HG03159 (cell line): ENCODE measurements around the gene TCF7.

ENCODE experiments used
- ATAC-seq: cut with Tn5 transposase; IDR thresholded peaks from one replicate; pipeline ENCODE4 v1.9.1; 2021; ENCODE audit warnings: mild to moderate bottlenecking, moderate library complexity; ENCODE audit not compliant: unreplicated experiment

TCF7 gene

GRCh38 chr5:134088994-134089560 lies 25.4 kb upstream of the TCF7 start:
- no peak for ATAC-seq

- no peak for ATAC-seq
Observed at GRCh38 chr5:134090522-134090921, 24.0 kb upstream of the TCF7 start.

- no peak for ATAC-seq
Observed at GRCh38 chr5:134091626-134092121, 22.8 kb upstream of the TCF7 start.

- ATAC-seq: no peak
Observed at GRCh38 chr5:134092875-134093274, 21.6 kb upstream of the TCF7 start.

- ATAC-seq: no peak
Observed at GRCh38 chr5:134093351-134093750, 21.1 kb upstream of the TCF7 start.

- no peak for ATAC-seq
Observed at GRCh38 chr5:134095293-134095692, 19.2 kb upstream of the TCF7 start.

- ATAC-seq: no peak
Observed at GRCh38 chr5:134095887-134096589, 18.4 kb upstream of the TCF7 start.

GRCh38 chr5:134097211-134097749 lies 17.2 kb upstream of the TCF7 start:
- no peak for ATAC-seq

GRCh38 chr5:134098690-134099089 lies 15.8 kb upstream of the TCF7 start:
- ATAC-seq: no peak

GRCh38 chr5:134099288-134099872 lies 15.1 kb upstream of the TCF7 start:
- ATAC-seq: no peak

- no peak for ATAC-seq
Observed at GRCh38 chr5:134099939-134100282, 14.6 kb upstream of the TCF7 start.

GRCh38 chr5:134100283-134101091 lies 14.0 kb upstream of the TCF7 start:
- ATAC-seq: peak; percentile 82

GRCh38 chr5:134101686-134102439 lies 12.6 kb upstream of the TCF7 start:
- ATAC-seq: no peak

GRCh38 chr5:134103397-134103796 lies 11.1 kb upstream of the TCF7 start:
- no peak for ATAC-seq

- ATAC-seq: no peak
Observed at GRCh38 chr5:134103998-134104654, 10.4 kb upstream of the TCF7 start.

GRCh38 chr5:134106991-134107701 lies 7.3 kb upstream of the TCF7 start:
- ATAC-seq: no peak

- ATAC-seq: no peak
Observed at GRCh38 chr5:134107779-134108178, 6.7 kb upstream of the TCF7 start.

- ATAC-seq: no peak
Observed at GRCh38 chr5:134110382-134110781, 4.1 kb upstream of the TCF7 start.
